Karpas-422 (cell line): ENCODE data around the gene SPNS2. TPM values are rescaled to one million over a fixed set of nuclear protein-coding genes. Genes with fewer than 3 reads are reported as not detected.

Experiments used
- DNase-seq: peaks from one replicate; pipeline ENCODE4 v3.0.0-alpha.2; 2015
- H2AFZ ChIP-seq: fragments of 200-600 bp; sonication (generic); 2 replicates; pipeline ENCODE4 v1.6.1; 2014; ENCODE audit warnings: antibody characterized with exemption, low read length, mixed read lengths
- H3K27ac ChIP-seq: fragments of 200-600 bp; sonication (generic); 2 replicates; pipeline ENCODE4 v1.5.1; 2014; ENCODE audit warnings: mild to moderate bottlenecking, low read length, moderate library complexity
- H3K27me3 ChIP-seq: fragments of 200-600 bp; sonication (generic); 2 replicates; pipeline ENCODE4 v1.6.1; 2014; ENCODE audit warnings: low read length, mixed read lengths
- H3K36me3 ChIP-seq: fragments of 200-600 bp; sonication (generic); 2 replicates; pipeline ENCODE4 v1.6.1; 2014; ENCODE audit warnings: low read length, mixed read lengths; ENCODE audit not compliant: insufficient read depth
- H3K4me1 ChIP-seq: fragments of 200-600 bp; sonication (generic); 2 replicates; pipeline ENCODE4 v1.6.1; 2014; ENCODE audit warnings: mild to moderate bottlenecking, low read length, mixed read lengths
- H3K4me2 ChIP-seq: fragments of 200-600 bp; sonication (generic); 2 replicates; pipeline ENCODE4 v1.6.1; 2014; ENCODE audit warnings: low read length, low read depth, mild to moderate bottlenecking; ENCODE audit not compliant: poor library complexity, severe bottlenecking
- H3K4me3 ChIP-seq: fragments of 200-600 bp; sonication (generic); 2 replicates; pipeline ENCODE4 v1.5.1; 2014; ENCODE audit warnings: mild to moderate bottlenecking, antibody characterized with exemption, low read length, mixed read lengths
- H3K79me2 ChIP-seq: fragments of 200-600 bp; sonication (generic); 2 replicates; pipeline ENCODE4 v1.6.1; 2014; ENCODE audit warnings: mild to moderate bottlenecking, low read length, mixed read lengths
- H3K9ac ChIP-seq: fragments of 200-600 bp; sonication (generic); 2 replicates; pipeline ENCODE4 v1.6.0; 2014; ENCODE audit warnings: low read length
- H3K9me2 ChIP-seq: fragments of 200-600 bp; sonication (generic), shearing (Covaris generic); replicated peaks from 2 replicates; pipeline ENCODE4 v1.6.0; 2014; ENCODE audit warnings: mild to moderate bottlenecking, low read length, moderate library complexity; ENCODE audit not compliant: insufficient read depth
- H3K9me3 ChIP-seq: fragments of 300-700, 200-600 bp; sonication (generic); 2 replicates; pipeline ENCODE4 v1.6.1; 2014; ENCODE audit warnings: low read length, mixed read lengths
- H4K20me1 ChIP-seq: fragments of 200-600 bp; sonication (generic); 2 replicates; pipeline ENCODE4 v1.6.1; 2014; ENCODE audit warnings: mild to moderate bottlenecking, antibody characterized with exemption, low read length, low read depth; ENCODE audit not compliant: insufficient read depth
- total RNA-seq: library from RNA; depleted of rRNA; stranded (reverse); fragments of >200 nt; shearing (Covaris generic); gene quantifications from 2 replicates; pipeline ENCODE4 v1.2.3, GENCODE V29; 2014; ENCODE audit warnings: low replicate concordance

SPNS2 gene
- total RNA-seq, 1 experiment from 2014 or later, result not detected

DNA sequence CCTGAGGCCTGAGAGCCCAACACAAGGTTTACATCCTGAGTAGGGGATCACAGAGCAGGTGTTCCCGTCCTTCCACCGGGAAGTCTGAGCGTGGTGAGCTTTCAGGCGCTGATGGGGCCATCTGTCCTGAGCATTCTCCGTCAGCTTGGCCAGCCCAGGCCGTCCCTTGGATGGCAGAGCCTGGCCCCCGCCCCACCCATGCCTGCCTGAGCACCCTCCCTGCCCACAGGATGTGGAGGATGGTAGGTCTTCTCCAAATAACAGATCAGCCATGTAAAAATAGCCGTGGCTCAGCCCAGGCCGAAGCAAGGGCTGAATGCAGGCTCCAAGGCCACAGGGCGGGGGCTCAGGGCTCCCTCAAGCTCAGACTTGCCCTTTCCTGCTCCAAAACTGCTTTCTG lies 20.2 kb downstream of the SPNS2 start:
- H3K27ac ChIP-seq, result no peak overlapping the region
- no peak overlapping the region for H2AFZ ChIP-seq
- H3K4me2 ChIP-seq, result no peak overlapping the region
- H3K27me3 ChIP-seq, result no peaks in the 10 kb centered on the region
- no peak overlapping the region for H3K4me3 ChIP-seq
- H3K9me3 ChIP-seq, result no peaks in the 10 kb centered on the region
- DNase-seq, result no peak
- no peak overlapping the region for H3K9ac ChIP-seq
- H3K4me1 ChIP-seq, result no peaks in the 10 kb centered on the region
- no peaks in the 10 kb centered on the region for H3K79me2 ChIP-seq
- no peaks in the 10 kb centered on the region for H3K36me3 ChIP-seq
- no peaks in the 10 kb centered on the region for H4K20me1 ChIP-seq
- H3K9me2 ChIP-seq, result no peaks in the 10 kb centered on the region

DNA sequence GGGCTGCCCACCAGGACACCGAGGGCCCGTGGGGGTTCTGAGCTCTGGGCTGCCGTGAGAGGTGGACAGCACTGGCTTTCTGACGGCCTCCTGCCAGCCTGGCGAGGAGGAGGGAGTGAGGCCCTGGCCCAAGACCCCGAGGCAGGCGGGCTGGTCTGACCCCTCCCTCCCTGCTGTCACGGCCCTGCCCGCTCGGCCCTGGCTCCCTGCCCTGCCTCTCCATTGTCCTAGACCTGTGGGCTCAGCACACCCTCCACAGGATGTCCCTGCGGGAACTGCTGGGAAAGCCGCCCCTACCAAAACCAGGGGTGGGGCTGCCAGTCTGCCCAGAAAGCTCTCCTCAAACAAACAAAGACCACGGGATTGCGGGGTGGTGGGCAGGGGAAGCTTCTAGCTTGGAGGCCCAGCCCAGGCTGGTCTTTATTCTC lies 20.7 kb downstream of the SPNS2 start:
- H3K4me3 ChIP-seq, result no peak overlapping the region
- no peaks in the 10 kb centered on the region for H3K27me3 ChIP-seq
- no peak for DNase-seq
- no peaks in the 10 kb centered on the region for H3K9me3 ChIP-seq
- H3K9me2 ChIP-seq, result no peaks in the 10 kb centered on the region
- H3K4me2 ChIP-seq, result no peak overlapping the region
- no peak overlapping the region for H3K27ac ChIP-seq
- no peak overlapping the region for H3K9ac ChIP-seq
- H3K36me3 ChIP-seq, result no peaks in the 10 kb centered on the region
- H3K4me1 ChIP-seq, result no peaks in the 10 kb centered on the region
- no peaks in the 10 kb centered on the region for H4K20me1 ChIP-seq
- H2AFZ ChIP-seq, result no peak overlapping the region
- no peaks in the 10 kb centered on the region for H3K79me2 ChIP-seq

DNA sequence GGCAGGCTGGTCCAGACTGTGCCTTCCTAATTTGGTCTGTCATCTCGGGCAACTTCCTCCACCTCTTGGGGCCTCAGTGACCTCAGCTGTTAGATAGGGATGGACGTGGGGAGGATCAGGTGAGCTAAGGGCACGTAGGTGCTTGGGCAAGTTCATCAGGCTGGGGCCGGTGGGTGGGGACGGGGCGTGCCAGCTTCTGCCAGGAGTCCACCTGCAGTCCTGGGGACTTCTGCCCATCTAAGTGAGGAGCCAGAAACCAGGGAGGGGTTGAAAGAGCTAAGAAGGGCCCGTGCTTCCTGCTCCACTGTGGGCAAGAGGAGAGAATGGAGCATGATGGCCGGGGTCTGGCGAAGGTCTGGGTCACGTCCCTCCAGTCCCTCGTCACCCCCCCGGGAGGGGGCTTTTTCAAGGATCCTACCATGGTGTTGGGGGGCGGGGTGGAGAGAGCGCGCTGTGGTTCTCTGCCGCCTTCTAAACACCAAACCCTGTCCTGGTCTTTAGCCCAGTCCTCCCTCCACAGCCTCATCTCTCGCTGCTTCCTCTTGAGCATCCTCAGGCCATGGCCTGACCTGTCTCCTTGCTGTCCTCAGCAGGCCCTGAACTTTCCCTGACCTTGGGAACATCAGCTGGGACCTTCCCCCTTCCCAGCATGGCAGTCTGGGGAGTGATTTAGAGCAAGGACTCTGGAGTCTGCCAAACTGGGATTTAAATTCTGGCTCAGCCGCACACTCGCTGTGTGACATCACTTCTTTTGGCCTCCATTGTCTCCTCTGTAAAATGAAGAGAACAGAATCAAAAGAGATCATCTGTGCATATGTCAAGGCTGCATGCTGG lies 21.6 kb downstream of the SPNS2 start:
- Histone ChIP-seq H2AFZ (no peak overlapping the region), H3K27me3 (no peaks in the 10 kb centered on the region), H3K9me2 (no peaks in the 10 kb centered on the region), H3K9me3 (no peaks in the 10 kb centered on the region), H3K4me1 (no peaks in the 10 kb centered on the region), H3K79me2 (no peaks in the 10 kb centered on the region), H3K4me3 (no peak overlapping the region), H4K20me1 (no peaks in the 10 kb centered on the region), H3K27ac (no peak overlapping the region), H3K9ac (no peak overlapping the region), H3K36me3 (no peaks in the 10 kb centered on the region), H3K4me2 (no peak overlapping the region)
- DNase-seq, result no peak

DNA sequence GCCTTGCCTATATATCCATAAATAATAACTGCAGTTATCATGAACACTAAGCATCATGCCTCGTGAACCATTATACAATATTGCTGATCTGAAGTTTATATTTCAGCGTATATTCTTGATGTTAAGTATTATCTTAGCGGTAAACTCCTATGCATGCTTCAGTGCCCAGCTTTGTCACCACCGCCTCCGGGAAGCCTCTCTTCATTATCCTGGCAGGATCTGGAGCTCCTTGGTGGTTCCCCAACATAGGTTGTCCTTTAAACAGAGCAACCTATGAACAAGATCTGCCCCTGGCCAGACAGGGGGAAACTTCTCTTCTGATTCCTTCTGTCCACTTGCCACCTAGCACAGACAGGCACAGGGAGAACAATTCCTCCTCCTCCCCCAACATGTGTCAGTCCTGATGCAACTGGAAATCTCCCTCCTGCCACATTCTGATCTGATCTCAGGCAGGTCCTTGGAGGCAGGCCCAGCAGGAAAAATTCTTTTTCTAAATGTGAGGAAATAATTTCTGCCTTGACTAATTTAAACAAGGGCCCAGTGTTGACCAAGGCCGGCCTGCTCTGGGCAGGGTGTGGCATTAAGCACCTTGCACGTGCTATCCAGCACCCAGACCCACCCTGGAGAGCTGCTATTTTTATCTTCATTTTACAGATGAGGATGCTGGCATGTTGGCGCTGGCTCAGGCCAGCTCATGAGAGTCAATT lies 22.4 kb downstream of the SPNS2 start:
- no peaks in the 10 kb centered on the region for H3K36me3 ChIP-seq
- no peaks in the 10 kb centered on the region for H3K9me3 ChIP-seq
- H2AFZ ChIP-seq, result no peak overlapping the region
- H3K4me2 ChIP-seq, result no peak overlapping the region
- no peaks in the 10 kb centered on the region for H3K27me3 ChIP-seq
- H3K9ac ChIP-seq, result no peak overlapping the region
- no peak overlapping the region for H3K4me3 ChIP-seq
- H3K79me2 ChIP-seq, result no peaks in the 10 kb centered on the region
- no peaks in the 10 kb centered on the region for H4K20me1 ChIP-seq
- no peaks in the 10 kb centered on the region for H3K4me1 ChIP-seq
- H3K9me2 ChIP-seq, result no peaks in the 10 kb centered on the region
- DNase-seq, result no peak
- H3K27ac ChIP-seq, result no peak overlapping the region

DNA sequence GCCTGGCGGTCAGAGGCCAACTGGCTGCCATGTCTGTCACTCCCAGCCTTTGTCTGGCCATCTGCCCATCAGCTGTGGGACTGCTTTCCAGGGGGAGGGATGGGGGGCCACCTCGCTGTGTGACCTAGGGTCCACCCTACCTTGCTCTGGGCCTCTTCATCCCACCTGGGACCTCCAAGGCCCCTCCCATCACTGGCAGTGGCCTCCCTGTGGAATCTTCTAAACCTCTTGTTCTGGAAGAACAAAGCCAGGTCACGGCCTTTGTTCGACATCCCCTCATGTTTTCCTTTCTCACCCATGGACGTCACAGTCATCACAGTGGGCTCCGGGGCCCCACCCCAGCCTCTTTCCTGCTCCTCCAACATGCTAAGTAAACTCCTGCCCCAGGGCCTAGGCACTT lies 24.0 kb downstream of the SPNS2 start:
- Histone ChIP-seq H3K4me3 (no peak overlapping the region), H3K9me2 (no peaks in the 10 kb centered on the region), H2AFZ (no peak overlapping the region), H3K4me2 (no peak overlapping the region), H4K20me1 (no peaks in the 10 kb centered on the region), H3K9ac (no peak overlapping the region), H3K27ac (no peak overlapping the region), H3K9me3 (no peaks in the 10 kb centered on the region), H3K36me3 (no peaks in the 10 kb centered on the region), H3K4me1 (no peaks in the 10 kb centered on the region), H3K27me3 (no peaks in the 10 kb centered on the region), H3K79me2 (no peaks in the 10 kb centered on the region)
- DNase-seq, result no peak

DNA sequence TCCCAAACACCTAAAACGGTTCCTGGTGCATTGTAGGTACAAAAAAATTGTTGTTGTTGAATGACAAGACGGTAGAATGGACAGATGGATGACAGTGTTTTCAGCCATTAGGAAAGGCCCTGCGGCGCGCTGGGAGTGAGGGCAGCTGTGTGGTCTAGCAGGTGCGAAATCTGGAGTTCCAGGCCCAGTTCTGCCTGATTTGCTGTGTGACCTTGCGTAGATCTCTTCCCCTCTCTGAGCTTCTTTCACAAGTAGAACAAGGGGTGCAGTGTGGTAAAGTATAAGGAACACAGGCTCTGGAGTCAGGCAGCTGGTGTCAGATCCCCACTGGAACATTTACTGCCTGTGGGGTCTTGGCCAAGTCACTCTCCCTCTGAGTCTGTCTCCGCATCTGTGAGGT lies 25.3 kb downstream of the SPNS2 start:
- no peak for DNase-seq
- no peaks in the 10 kb centered on the region for H3K9me2 ChIP-seq
- H3K27me3 ChIP-seq, result no peaks in the 10 kb centered on the region
- no peaks in the 10 kb centered on the region for H4K20me1 ChIP-seq
- no peak overlapping the region for H3K9ac ChIP-seq
- no peak overlapping the region for H2AFZ ChIP-seq
- H3K4me3 ChIP-seq, result no peak overlapping the region
- no peaks in the 10 kb centered on the region for H3K9me3 ChIP-seq
- no peaks in the 10 kb centered on the region for H3K4me1 ChIP-seq
- H3K36me3 ChIP-seq, result no peaks in the 10 kb centered on the region
- no peaks in the 10 kb centered on the region for H3K79me2 ChIP-seq
- no peak overlapping the region for H3K4me2 ChIP-seq
- no peak overlapping the region for H3K27ac ChIP-seq

DNA sequence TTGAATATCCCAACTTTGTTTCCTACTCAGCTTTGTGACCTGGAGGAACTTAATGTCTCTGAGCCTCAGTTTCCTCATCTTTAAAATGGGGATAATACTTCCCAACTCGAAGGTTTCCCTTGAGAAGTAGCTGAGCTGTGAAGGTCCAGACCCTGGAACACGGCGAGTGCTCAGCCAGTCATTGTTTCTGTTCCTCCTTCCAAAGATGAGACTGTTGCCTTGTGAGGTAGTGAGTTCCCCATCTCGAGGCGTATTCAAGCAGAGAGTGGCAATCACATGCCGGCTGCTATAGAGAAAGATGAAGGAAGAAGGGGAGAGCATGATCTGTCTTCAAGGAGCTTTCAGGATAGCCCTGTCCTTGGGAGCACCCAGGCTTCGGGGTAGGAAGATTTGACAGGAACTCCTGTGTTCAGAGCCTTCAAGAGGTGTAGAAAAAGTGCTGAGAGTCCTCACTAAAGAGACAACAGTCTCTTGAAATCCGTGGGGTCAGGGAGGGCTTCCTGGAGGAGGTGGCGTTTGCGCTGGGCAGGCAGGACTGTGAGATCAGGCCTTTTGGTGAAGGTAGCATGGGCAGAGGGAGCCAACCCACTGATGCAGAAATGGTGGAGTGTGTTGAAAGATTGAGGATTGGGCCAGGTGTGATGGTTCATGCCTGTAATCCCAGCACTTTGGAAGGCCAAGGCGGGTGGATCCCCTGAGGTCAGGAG lies 27.2 kb downstream of the SPNS2 start:
- Histone ChIP-seq H3K9ac (no peak overlapping the region), H3K4me2 (no peak overlapping the region), H3K4me1 (no peaks in the 10 kb centered on the region), H2AFZ (no peak overlapping the region), H3K9me2 (no peaks in the 10 kb centered on the region), H4K20me1 (no peaks in the 10 kb centered on the region), H3K9me3 (no peaks in the 10 kb centered on the region), H3K79me2 (no peaks in the 10 kb centered on the region), H3K4me3 (no peak overlapping the region), H3K27me3 (no peaks in the 10 kb centered on the region), H3K27ac (no peak overlapping the region), H3K36me3 (no peaks in the 10 kb centered on the region)
- DNase-seq, result no peak

DNA sequence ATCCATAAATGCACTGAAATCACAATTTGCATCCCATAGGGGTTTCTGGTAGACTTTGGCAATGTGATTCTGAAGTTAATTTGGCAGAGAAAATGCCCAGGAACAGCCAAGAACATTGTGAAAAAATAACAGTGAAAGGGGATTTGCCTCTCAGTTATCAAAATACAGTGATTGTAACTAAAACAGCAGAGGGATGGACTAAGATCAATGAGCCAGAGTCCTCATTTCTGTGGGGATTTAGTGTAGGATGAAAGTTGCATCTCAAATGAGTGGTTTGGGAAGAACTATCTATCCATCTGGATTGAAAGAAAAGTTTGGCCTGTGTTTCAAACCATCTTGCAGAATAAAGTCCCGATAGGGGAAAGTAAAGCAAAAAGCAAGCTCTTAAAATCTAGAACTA lies 28.5 kb downstream of the SPNS2 start:
- Histone ChIP-seq H3K4me2 (no peak overlapping the region), H3K27ac (no peak overlapping the region), H3K9me2 (no peaks in the 10 kb centered on the region), H3K4me3 (no peak overlapping the region), H4K20me1 (peaks cover 4% of the 10 kb centered on the region; the same call in 1 of the 2 replicates), H3K36me3 (no peaks in the 10 kb centered on the region), H3K79me2 (no peaks in the 10 kb centered on the region), H3K9me3 (no peaks in the 10 kb centered on the region), H3K4me1 (no peaks in the 10 kb centered on the region), H2AFZ (no peak overlapping the region), H3K27me3 (no peaks in the 10 kb centered on the region), H3K9ac (no peak overlapping the region)
- no peak for DNase-seq
